K562 (cell line): ENCODE measurements around the gene AFDN. TPM values are rescaled to one million over a fixed set of nuclear protein-coding genes. Genes with fewer than 3 reads are reported as not detected.

Experiments used
- ATAC-seq: fragments of 200-7000 bp; cut with Tn5 transposase; 3 replicates; pipeline ENCODE4 v1.9.1; 2020; ENCODE audit warnings: moderate library complexity
- BruUV-seq: library from RNA; stranded (reverse); fragments of 400-500 nt; replicated peaks from 2 replicates; lab custom pipeline; 2021; lab: Mats Ljungman, UMichigan
- CTCF ChIA-PET: fragments of 300-600 bp; formaldehyde crosslinking; extraction: SDS; loops from one replicate; lab custom pipeline; 2021; ENCODE audit warnings: low intra/inter-chr PET ratio; lab: Yijun Ruan, JAX
- POLR2A ChIA-PET: fragments of 300-600, 350-650 bp; sonication (Branson Sonifier 250); formaldehyde crosslinking; extraction: SDS; loops from one replicate; lab custom pipeline; 2021; ENCODE audit warnings: antibody characterized with exemption, inconsistent platforms; lab: Yijun Ruan, JAX
- DNase-seq, 4 experiments: peaks; one replicate each; pipeline versions ENCODE4 v3.0.0 to v3.0.0-alpha.2; 2011 to 2018; ENCODE audit warnings: low spot score in 3 of 4, mixed read lengths in 3 of 4; ENCODE audit errors: extremely low read depth in 1 of 4
- FAIRE-seq: peaks from 2 replicates; lab custom pipeline; 2011; peaks lifted over from hg19 to GRCh38; lab: Jason Lieb, UNC
- H2AFZ ChIP-seq: 2 replicates; pipeline ENCODE4 v1.6.0; 2011; ENCODE audit warnings: low read depth, low read length, control low read depth, inconsistent platforms
- H3K27ac ChIP-seq: fragments of 200-600 bp; 3 replicates; pipeline ENCODE4 v1.8.0; 2011; ENCODE audit warnings: low read depth, mild to moderate bottlenecking, control low read depth, inconsistent platforms, low read length, moderate library complexity, mixed read lengths; ENCODE audit errors: extremely low read depth
- H3K27me3 ChIP-seq, 2 experiments: fragments of 300-600 bp in 1 of 2; 2 replicates in 1 of 2; 3 replicates in 1 of 2; pipeline versions ENCODE4 v1.6.0 to v1.8.0; 2011; ENCODE audit warnings: inconsistent platforms in 2 of 2, low read length in 2 of 2, mild to moderate bottlenecking in 1 of 2, mixed read lengths in 1 of 2, moderate library complexity in 1 of 2; ENCODE audit not compliant: control insufficient read depth in 2 of 2, insufficient read depth in 2 of 2
- H3K36me3 ChIP-seq: fragments of 300-600 bp; 3 replicates; pipeline ENCODE4 v1.8.0; 2011; ENCODE audit warnings: mild to moderate bottlenecking, low read length, inconsistent platforms; ENCODE audit not compliant: control insufficient read depth, insufficient read depth
- H3K4me1 ChIP-seq, 2 experiments: fragments of 200-600 bp in 1 of 2; replicated peaks in 1 of 2; 2 replicates in 1 of 2; 3 replicates in 1 of 2; pipeline versions ENCODE4 v1.5.1 to v1.8.0; 2011; ENCODE audit warnings: inconsistent platforms in 2 of 2, low read length in 2 of 2, mild to moderate bottlenecking in 1 of 2, mixed read lengths in 1 of 2, moderate library complexity in 1 of 2; ENCODE audit not compliant: control insufficient read depth in 2 of 2, insufficient read depth in 2 of 2
- H3K4me2 ChIP-seq: 2 replicates; pipeline ENCODE4 v1.6.1; 2011; ENCODE audit warnings: low read length, control low read depth, inconsistent platforms, mixed read lengths; ENCODE audit not compliant: insufficient read depth
- H3K4me3 ChIP-seq: fragments of 200-600 bp; sonication (generic), shearing (Covaris generic); 2 replicates; pipeline ENCODE4 v1.5.1; 2016; ENCODE audit warnings: control low read depth, inconsistent platforms
- H3K79me2 ChIP-seq: fragments of 200-600 bp; 3 replicates; pipeline ENCODE4 v1.8.0; 2011; ENCODE audit warnings: low read length, inconsistent platforms; ENCODE audit not compliant: control insufficient read depth, insufficient read depth
- H3K9ac ChIP-seq, 2 experiments: 2 replicates each; pipeline versions ENCODE4 v1.6.0 to v1.6.1; 2011; ENCODE audit warnings: low read depth in 2 of 2, low read length in 2 of 2, control low read depth in 1 of 2, inconsistent platforms in 1 of 2, mild to moderate bottlenecking in 1 of 2, mixed read lengths in 1 of 2; ENCODE audit not compliant: insufficient read depth in 1 of 2
- H3K9me1 ChIP-seq: one replicate; pipeline ENCODE4 v1.6.0; 2011; ENCODE audit warnings: inconsistent platforms, mild to moderate bottlenecking, low read length, moderate library complexity; ENCODE audit not compliant: control insufficient read depth, insufficient read depth
- H3K9me3 ChIP-seq: replicated peaks from 2 replicates; pipeline ENCODE4 v1.5.1; 2011; ENCODE audit warnings: low read depth, low read length, inconsistent platforms; ENCODE audit not compliant: control insufficient read depth, insufficient read depth
- H4K20me1 ChIP-seq: replicated peaks from 2 replicates; pipeline ENCODE4 v1.6.1; 2011; ENCODE audit warnings: low read length, inconsistent platforms, mixed read lengths; ENCODE audit not compliant: control insufficient read depth, insufficient read depth
- ESRRA ChIP-seq: fragments of 450-650 bp; IDR thresholded peaks from 2 replicates; pipeline ENCODE4 v1.6.1; 2014; ENCODE audit warnings: low read depth, mild to moderate bottlenecking, moderate library complexity, borderline replicate concordance
- HMG20A ChIP-seq: fragments of 450-650 bp; formaldehyde crosslinking; conservative IDR thresholded peaks from 2 replicates; pipeline ENCODE4 v1.4.0; 2020; ENCODE audit warnings: mild to moderate bottlenecking, mixed read lengths
- MBD1 ChIP-seq: fragments of 250-450 bp; sonication (Bioruptor Pico); IDR thresholded peaks from 2 replicates; pipeline ENCODE4 v1.8.0; 2022; ENCODE audit warnings: inconsistent platforms
- MCM5 ChIP-seq: fragments of 450-650 bp; IDR thresholded peaks from 2 replicates; pipeline ENCODE4 v1.6.1; 2016; ENCODE audit warnings: low read depth
- RBM14 ChIP-seq: fragments of 200-400 bp; formaldehyde crosslinking; IDR thresholded peaks from 2 replicates; pipeline ENCODE4 v1.6.1; 2018; ENCODE audit warnings: low read depth, mild to moderate bottlenecking, low read length, moderate library complexity, borderline replicate concordance; ENCODE audit not compliant: insufficient read depth
- SIX5 ChIP-seq, 2 experiments: IDR thresholded peaks; 2 replicates each; pipeline ENCODE4 v1.6.1; 2011; ENCODE audit warnings: low read length in 2 of 2, borderline replicate concordance in 1 of 2, low read depth in 1 of 2, mild to moderate bottlenecking in 1 of 2, moderate library complexity in 1 of 2; ENCODE audit not compliant: insufficient read depth in 1 of 2
- TARDBP ChIP-seq: fragments of 450-650 bp; IDR thresholded peaks from 2 replicates; pipeline ENCODE4 v1.6.1; 2016
- THRB ChIP-seq: fragments of 450-650 bp; formaldehyde crosslinking; conservative IDR thresholded peaks from 2 replicates; pipeline ENCODE4 v1.4.0; 2022; ENCODE audit warnings: mild to moderate bottlenecking, missing genetic modification characterization
- ZNF699 ChIP-seq: fragments of 250-450 bp; sonication (Bioruptor Pico); IDR thresholded peaks from 2 replicates; pipeline ENCODE4 v1.8.0; 2021; ENCODE audit warnings: mild to moderate bottlenecking, moderate library complexity; ENCODE audit not compliant: insufficient replicate concordance
- WGBS: fragments of 100-300 bp; shearing (Covaris generic); methylation state at CpG from one replicate; pipeline ENCODE4 v1.1.6; 2016; ENCODE audit warnings: low coverage, mixed read lengths; ENCODE audit not compliant: insufficient coverage; ENCODE audit errors: missing lambda C conversion rate; 5-methylcytosine and 5-hydroxymethylcytosine counted together
- in situ Hi-C: fragments of 300-500 bp; cut with MboI; formaldehyde crosslinking; loops from 4 replicates; pipeline ENCODE4 v1.15.0; 2018; ENCODE audit warnings: inconsistent platforms, mixed read lengths
- intact Hi-C: fragments of 100-400 bp; cut with micrococcal nuclease; formaldehyde crosslinking; loops from 2 replicates; pipeline ENCODE4 v1.14.2; 2022
- polyA plus RNA-seq, 8 experiments: library from polyadenylated mRNA; depleted of rRNA in 4 of 8; stranded (reverse) in 5 of 8; unstranded in 3 of 8; fragments of >200 nt; fragmentation: Nextera tagmentation in 2 of 8; fragmentation: Illumina TruSeq in 1 of 8; extraction: Ambion mirVana in 2 of 8; extraction: Trizol in 1 of 8; gene quantifications; 2 replicates each; pipeline versions ENCODE4 v1.2.1 to v1.2.3, GENCODE V29; 2011 to 2014; ENCODE audit warnings: inconsistent platforms in 1 of 8, missing spikeins in 1 of 8
- total RNA-seq, 7 experiments: library from RNA; depleted of rRNA in 6 of 7; stranded (reverse); fragments of >200 nt in 6 of 7; fragmentation: Illumina TruSeq in 2 of 7; extraction: Trizol in 2 of 7; gene quantifications; 2 replicates each; pipeline versions ENCODE4 v1.2.1 to v1.2.3, GENCODE V29; 2011 to 2021; ENCODE audit warnings: low replicate concordance in 1 of 7
- TF ChIP-seq, protein P1 (sequence below): fragments of 450-650 bp; formaldehyde crosslinking; IDR thresholded peaks from 2 replicates; pipeline ENCODE4 v1.4.0; 2022; ENCODE audit warnings: missing genetic modification characterization
- TF ChIP-seq, protein P2 (sequence below): sonication (generic); formaldehyde crosslinking; IDR thresholded peaks from 2 replicates; pipeline ENCODE4 v1.8.1; 2023; ENCODE audit warnings: mild to moderate bottlenecking, missing genetic modification reagents

The AFDN gene
- total and polyA plus RNA-seq, 9 of the 15 experiments (the other 6 are each of a cell fraction or from before 2014, with no cell fraction given): 7.2 to 129 (median 105) TPM

DNA sequence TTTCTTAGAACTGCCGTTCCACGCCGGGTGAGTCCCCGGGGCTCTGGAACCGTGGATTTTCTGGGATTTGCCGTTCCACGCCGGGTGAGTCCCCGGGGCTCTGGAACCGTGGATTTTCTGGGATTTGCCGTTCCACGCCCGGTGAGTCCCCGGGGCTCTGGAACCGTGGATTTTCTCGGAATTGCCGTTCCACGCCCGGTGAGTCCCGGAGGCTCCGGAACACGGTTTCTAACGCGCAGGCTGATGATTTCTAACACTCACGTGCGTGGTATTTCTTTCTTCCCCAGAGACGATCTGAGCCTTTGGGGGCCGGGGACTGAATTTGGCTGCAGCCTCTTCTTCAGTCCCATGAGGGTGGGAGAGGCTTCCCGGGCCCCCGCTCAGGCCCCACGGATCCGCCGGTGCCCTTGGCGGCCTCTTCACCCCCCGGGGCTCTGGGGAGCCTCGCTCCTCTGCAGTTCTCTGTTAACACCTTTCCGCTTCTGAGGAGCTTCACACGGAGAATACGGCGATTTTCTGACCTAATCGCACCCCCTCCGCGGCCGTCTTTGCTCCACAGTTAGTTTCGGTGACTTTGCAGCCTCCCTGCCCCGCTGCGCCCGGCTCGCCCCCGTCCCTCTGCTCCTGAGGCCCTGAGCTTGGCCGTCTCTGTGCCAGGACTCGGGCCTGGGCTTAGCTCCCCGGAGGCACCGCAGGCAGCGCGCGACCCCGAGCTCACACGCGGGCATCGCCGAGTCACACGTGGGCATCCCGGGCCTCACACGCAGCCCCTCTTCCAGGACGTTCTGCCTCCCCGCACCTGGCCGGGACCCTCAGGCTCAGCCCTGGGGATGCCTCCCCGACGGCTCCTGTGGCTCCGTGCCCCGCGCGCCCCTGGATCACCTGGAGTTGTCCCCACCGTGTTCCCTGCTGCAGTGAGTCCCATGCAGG lies 163.6 kb downstream of the AFDN start:
- H3K4me1 ChIP-seq: peaks cover 0 to 34% of the 10 kb centered on the region in 2 experiments; a peak in 2 of 5 replicates
- H2AFZ ChIP-seq: no peak overlapping the region
- TF ChIP-seq RBM14 (no peak), ZNF699 (CRISPR knock-in tag) (no peak), THRB (CRISPR knock-in tag) (no peak), TARDBP (no peak), MCM5 (no peak), ESRRA (no peak), HMG20A (CRISPR knock-in tag) (no peak), SIX5 (IDR thresholded peaks at IDR 0.05; ENCODE audit: borderline replicate concordance in 1 of 2, insufficient read depth in 1 of 2, low read depth in 1 of 2, low read length in 2 of 2) (no peak), MBD1 (no peak)
- TF ChIP-seq, protein P1, sequence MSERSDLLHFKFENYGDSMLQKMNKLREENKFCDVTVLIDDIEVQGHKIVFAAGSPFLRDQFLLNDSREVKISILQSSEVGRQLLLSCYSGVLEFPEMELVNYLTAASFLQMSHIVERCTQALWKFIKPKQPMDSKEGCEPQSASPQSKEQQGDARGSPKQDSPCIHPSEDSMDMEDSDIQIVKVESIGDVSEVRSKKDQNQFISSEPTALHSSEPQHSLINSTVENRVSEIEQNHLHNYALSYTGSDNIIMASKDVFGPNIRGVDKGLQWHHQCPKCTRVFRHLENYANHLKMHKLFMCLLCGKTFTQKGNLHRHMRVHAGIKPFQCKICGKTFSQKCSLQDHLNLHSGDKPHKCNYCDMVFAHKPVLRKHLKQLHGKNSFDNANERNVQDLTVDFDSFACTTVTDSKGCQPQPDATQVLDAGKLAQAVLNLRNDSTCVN (CRISPR knock-in tag): no peak
- TF ChIP-seq, protein P2, sequence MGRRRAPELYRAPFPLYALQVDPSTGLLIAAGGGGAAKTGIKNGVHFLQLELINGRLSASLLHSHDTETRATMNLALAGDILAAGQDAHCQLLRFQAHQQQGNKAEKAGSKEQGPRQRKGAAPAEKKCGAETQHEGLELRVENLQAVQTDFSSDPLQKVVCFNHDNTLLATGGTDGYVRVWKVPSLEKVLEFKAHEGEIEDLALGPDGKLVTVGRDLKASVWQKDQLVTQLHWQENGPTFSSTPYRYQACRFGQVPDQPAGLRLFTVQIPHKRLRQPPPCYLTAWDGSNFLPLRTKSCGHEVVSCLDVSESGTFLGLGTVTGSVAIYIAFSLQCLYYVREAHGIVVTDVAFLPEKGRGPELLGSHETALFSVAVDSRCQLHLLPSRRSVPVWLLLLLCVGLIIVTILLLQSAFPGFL (CRISPR knock-in tag): no peak
- TF ChIP-seq, all 486 proteins: peak for 0
- ChIA-PET CTCF (no interaction called here), POLR2A (no interaction called here)
- no TSS peak for BruUV-seq
- no peak overlapping the region for H3K4me2 ChIP-seq
- FAIRE-seq (no peak), ATAC-seq (no peak), DNase-seq (no peak)
- H3K9me1 ChIP-seq: peaks cover 4% of the 10 kb centered on the region
- peaks cover 4% of the 10 kb centered on the region; the same call in 1 of the 2 replicates for H4K20me1 ChIP-seq
- intact Hi-C loops: no loop called here
- no peaks in the 10 kb centered on the region for H3K79me2 ChIP-seq
- no peak overlapping the region for H3K9ac ChIP-seq
- H3K27ac ChIP-seq: no peak overlapping the region
- 18% methylated on average over 61 of the region's 75 CpGs for WGBS
- in situ Hi-C loops: no loop called here
- H3K27me3 ChIP-seq: peaks cover 71 to 84% of the 10 kb centered on the region in 2 experiments
- no peak overlapping the region for H3K4me3 ChIP-seq
- H3K36me3 ChIP-seq: no peaks in the 10 kb centered on the region
- H3K9me3 ChIP-seq: no peaks in the 10 kb centered on the region
